Fibroblast of gingiva (primary cell): ENCODE results near the gene FMO4.
"Not testable (repeated sequence)": the region's sequence is repeated elsewhere in the genome, so short reads cannot be mapped to it uniquely, and the experiment has no call there.

Source experiments
- DNase-seq: peaks from one replicate; pipeline ENCODE4 v3.0.0-alpha.2; 2011; ENCODE audit warnings: low read depth

Gene FMO4

GRCh38 chr1:171334024-171334640, 20.1 kb downstream of the FMO4 start:
- no peak for DNase-seq

GRCh38 chr1:171335964-171336363, 22.0 kb downstream of the FMO4 start:
- DNase-seq: no peak

- not testable (repeated sequence) for DNase-seq
Observed at GRCh38 chr1:171339345-171339744, 25.4 kb downstream of the FMO4 start.

GRCh38 chr1:171343727-171344472, 29.9 kb downstream of the FMO4 start:
- DNase-seq: no peak

- peak; percentile 8 for DNase-seq
Observed at GRCh38 chr1:171344473-171344820, 30.5 kb downstream of the FMO4 start.

GRCh38 chr1:171345536-171345935, 31.6 kb downstream of the FMO4 start:
- peak; percentile 36 for DNase-seq

- no peak for DNase-seq
Observed at GRCh38 chr1:171346881-171347280, 32.9 kb downstream of the FMO4 start.

- no peak for DNase-seq
Observed at GRCh38 chr1:171350594-171350993, 36.6 kb downstream of the FMO4 start.

- no peak for DNase-seq
Observed at GRCh38 chr1:171351961-171352360, 38.0 kb downstream of the FMO4 start.

- DNase-seq: no peak
Observed at GRCh38 chr1:171352554-171352953, 38.6 kb downstream of the FMO4 start.

- DNase-seq: no peak
Observed at GRCh38 chr1:171355727-171356126, 41.7 kb downstream of the FMO4 start.

GRCh38 chr1:171357179-171357578, 43.2 kb downstream of the FMO4 start:
- no peak for DNase-seq

- not testable (repeated sequence) for DNase-seq
Observed at GRCh38 chr1:171359355-171359648, 45.3 kb downstream of the FMO4 start.

- DNase-seq: peak; percentile 4
Observed at GRCh38 chr1:171359731-171360527, 45.9 kb downstream of the FMO4 start.

- DNase-seq: peak; percentile 60
Observed at GRCh38 chr1:171366085-171366484, 52.1 kb downstream of the FMO4 start.

- DNase-seq: no peak
Observed at GRCh38 chr1:171366816-171367215, 52.8 kb downstream of the FMO4 start.

- DNase-seq: no peak
Observed at GRCh38 chr1:171367436-171367835, 53.5 kb downstream of the FMO4 start.

GRCh38 chr1:171372418-171373084, 58.6 kb downstream of the FMO4 start:
- DNase-seq: no peak

- DNase-seq: not testable (repeated sequence)
Observed at GRCh38 chr1:171373357-171374122, 59.6 kb downstream of the FMO4 start.

GRCh38 chr1:171379846-171380245, 65.9 kb downstream of the FMO4 start:
- DNase-seq: no peak

- no peak for DNase-seq
Observed at GRCh38 chr1:171381866-171382210, 67.9 kb downstream of the FMO4 start.

GRCh38 chr1:171384496-171384895, 70.5 kb downstream of the FMO4 start:
- no peak for DNase-seq
